ENCODE results near the gene SUGT1.

SUGT1 gene

DNA sequence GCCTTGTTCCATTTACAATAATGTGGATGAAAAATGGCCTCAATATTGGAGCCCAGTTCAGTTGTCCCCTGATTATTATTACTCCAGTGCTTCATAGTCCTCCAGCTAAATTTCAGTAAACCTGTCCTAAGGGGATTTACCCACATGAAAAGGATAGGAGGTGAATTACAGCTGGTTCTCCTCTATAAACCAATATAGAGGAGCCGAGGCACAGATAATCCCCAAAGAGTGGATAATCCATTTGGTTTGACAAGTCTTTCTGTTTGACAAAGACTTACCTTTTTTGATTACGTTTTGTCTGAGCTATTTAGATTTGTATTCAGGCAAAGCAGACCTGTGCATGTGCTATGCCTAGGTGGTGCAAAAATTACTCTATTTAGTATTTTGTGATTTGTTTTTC lies 84.3 kb downstream of the SUGT1 start:
- in situ Hi-C loops (cut with MboI; ENCODE audit: low sequenced_read_pairs): no loop called here

DNA sequence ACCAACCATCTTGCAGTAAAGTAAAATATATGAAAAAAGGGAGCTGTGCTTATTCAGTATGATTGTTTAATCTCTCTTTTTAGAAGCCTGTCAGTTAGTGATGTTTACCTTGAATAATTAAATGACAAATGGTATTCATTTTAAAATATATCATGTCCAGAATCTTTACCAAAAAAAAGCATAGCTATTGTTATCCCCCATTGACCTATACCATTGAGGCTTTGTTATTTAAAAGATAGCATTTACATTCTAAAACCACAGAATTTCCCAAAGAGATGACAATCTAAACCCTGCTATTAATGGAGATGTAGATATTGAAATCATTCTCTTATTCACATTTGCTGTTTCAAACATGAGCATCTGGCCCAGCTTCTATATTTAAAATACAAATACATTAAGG lies 84.8 kb downstream of the SUGT1 start:
- in situ Hi-C loops (cut with MboI; ENCODE audit: low sequenced_read_pairs): no loop called here

DNA sequence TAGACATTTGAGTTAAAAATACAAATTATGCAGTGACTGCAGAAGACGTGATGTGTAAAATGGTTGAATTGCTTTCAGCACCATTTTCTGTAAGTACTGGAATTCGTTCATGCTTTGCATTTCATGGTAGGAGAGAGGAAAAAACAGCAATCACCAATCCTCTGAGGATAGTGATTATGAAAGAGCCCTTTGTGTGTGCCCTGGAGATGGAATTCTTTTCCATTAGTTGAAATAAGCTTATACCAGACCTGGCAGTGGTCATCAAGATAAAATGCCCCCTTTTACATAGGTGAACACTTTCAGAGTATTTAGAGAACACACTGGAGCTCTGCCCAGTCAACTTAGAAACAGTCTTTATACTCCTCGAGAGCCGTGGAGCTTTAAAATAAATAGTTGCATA lies 85.3 kb downstream of the SUGT1 start:
- in situ Hi-C loops (cut with MboI; ENCODE audit: low sequenced_read_pairs): no loop called here

DNA sequence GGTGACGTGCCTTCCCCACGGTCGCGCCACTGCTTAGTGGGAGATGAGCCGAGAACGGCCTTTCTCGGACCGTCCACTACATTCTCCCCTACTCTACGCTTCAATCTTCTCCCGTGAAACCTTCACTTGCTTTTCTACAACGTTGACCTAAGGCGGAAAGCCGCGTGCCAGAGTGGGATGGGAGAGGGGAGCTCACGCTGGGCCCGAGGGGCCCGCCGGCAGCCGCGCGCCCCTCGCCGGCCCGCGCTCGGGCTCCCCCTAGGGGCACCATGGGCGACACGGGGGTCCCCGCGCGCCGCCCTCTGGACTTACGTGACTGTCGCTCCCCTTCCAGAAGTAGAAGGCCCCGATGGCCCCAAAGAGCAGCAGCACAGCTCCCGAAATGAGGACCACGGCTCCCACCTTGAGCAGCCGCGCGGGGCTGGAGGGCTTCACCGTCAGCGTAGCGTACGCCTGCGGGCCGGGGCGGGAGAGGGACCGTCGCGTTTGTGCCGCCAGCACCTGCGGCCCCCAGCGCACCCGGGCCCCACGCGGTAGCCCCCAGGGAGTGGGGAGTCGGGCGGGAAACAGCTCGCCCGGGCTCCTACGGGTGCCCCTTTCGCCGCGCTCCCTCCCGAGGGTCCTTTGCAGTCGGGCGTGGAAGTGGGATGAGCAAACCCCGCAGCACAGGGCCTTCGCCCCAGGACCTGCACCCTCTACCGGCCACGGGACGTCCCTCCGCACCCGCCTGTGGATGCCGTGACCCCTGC lies 86.3 kb downstream of the SUGT1 start:
- in situ Hi-C loops (cut with MboI; ENCODE audit: low sequenced_read_pairs): no loop called here

DNA sequence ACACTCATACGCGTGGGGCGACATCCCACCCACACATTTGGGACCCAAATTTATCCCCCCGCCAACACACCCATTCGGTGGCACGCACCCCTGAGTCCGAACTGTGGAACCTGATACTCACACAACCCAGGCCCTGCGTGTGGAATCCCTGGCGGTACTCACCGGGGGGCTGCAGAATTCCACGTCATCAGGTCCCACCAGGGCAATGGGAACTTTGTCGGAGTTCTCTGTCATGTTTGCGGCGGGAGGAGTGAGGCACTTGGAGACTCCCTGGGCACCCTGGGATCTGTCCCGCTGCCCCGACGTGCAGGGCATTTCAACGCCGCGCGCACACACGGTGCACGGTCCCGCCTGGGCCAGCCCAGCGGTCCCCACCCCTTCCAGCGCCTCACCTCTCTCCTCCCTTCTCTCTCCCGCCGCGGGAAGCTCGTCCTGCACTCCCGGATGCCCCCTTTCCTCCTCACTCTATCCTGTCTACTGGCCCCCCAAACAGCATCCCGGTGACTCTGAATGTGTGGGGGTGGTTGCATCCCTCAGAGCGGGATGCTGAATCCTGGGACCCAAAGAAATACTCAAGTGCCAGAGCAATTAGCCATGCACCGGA lies 86.9 kb downstream of the SUGT1 start, which contains the start of gene CNMD:
Gene CNMD, minus strand, starts transcription at position 353 of the 604 bp plus-strand sequence. Its CDS starts 119 bp downstream, at position 234.
- in situ Hi-C loops (cut with MboI; ENCODE audit: low sequenced_read_pairs): no loop called here

DNA sequence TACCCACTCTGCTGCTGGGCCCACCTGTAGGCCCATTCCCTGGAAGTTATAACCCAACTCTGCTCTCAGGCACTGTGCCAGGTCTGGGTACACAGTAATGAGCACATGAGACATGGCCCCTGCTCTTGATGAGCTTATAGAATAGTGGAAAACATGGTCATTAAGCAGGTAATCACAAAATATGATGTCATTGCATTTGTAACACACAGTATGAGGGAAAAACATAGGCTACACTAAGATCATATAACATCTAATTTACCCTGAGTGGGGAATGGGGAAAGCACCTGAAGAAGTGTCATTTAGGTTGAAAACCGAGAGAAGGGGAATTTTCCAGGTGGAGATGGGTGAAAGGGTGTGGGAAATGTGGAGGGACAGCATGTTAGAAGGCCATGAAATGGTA lies 90.9 kb downstream of the SUGT1 start:
- in situ Hi-C loops (cut with MboI; ENCODE audit: low sequenced_read_pairs): no loop called here

DNA sequence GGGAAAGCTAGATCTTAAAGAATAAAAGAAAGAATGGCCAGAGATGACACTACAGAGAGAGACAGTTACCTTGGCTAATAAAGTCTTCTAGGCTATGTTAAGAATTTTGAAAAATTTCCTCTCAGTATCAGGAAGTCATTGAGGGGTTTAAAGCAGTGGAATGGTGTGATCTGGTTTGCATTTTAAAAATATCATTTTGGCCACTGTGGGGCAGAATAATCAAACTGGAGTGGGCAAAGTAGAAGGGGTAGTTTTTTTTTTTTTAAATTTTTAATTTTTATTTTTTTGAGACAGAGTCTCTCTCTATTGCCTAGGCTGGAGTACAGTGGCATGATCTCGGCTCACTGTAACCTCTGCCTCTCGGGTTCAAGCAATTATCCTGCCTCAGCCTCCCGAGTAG lies 91.4 kb downstream of the SUGT1 start:
- in situ Hi-C loops (cut with MboI; ENCODE audit: low sequenced_read_pairs): no loop called here

DNA sequence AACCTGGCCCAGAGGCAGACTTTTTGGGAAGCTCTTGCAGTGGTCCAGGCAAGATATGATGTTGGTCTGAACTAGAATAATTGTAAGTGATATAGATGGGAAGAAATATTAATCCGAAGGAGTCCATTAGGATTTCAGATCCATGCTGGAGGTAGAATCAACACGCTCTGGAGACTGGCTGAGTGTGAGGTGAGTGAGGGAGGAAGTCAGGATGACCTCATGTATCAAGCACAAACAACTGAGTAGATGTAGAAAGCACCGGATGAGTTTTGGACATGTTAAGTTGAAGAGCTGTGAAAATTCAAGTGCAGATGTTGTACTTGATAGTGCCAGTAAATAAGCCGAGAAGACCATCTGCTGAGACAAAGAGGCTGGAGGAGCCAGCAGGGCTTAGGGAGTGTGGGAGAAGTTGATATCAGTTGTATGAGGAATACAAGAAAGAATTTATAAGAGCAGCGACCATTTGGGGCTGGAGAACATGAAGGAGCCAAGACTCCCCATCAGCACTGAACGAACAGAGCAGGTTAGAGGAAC lies 92.3 kb downstream of the SUGT1 start:
- in situ Hi-C loops (cut with MboI; ENCODE audit: low sequenced_read_pairs): no loop called here

DNA sequence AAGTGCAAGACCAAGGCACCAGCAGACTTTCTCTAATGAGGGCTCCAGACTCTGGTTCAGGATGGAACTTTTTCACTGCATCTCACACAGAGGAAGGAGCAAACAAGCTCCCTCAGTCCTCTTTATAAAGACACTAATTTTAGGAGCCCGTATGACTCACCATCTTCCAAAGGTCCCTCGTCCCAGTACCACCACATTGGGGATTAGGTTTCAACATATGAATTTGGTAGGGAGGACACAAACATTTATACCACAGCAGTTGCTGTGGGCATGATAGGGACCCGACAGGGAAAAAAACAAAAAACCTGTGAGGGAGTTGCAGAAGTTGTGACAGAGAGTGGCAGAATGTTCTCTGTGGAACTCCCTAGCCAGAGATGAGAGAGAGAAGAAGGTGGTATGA lies 93.5 kb downstream of the SUGT1 start:
- in situ Hi-C loops (cut with MboI; ENCODE audit: low sequenced_read_pairs): no loop called here

DNA sequence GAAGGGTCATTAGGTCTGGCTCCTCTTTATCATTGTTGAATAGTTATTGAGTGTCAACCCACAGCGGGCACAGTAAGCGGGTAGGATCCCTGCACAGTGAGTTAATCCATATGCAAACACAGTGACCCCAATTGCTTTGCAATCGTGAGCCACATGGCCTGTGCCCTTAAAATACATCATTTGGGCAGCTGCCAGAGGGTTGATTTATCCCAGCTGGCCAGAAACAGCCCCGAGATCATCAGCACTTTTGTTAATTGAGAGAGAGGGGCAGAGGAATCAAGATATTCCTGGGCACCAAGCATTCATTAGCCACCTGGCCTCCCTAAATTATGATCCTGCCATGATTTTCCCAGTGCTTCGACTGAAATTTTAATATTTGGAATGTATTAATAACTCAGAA lies 96.8 kb downstream of the SUGT1 start:
- in situ Hi-C loops (cut with MboI; ENCODE audit: low sequenced_read_pairs): no loop called here
